Measurements from ENCODE around the gene ACKR4.
"Not testable (repeated sequence)": the region's sequence is repeated elsewhere in the genome, so short reads cannot be mapped to it uniquely, and the experiment has no call there.

ACKR4 gene

DNA sequence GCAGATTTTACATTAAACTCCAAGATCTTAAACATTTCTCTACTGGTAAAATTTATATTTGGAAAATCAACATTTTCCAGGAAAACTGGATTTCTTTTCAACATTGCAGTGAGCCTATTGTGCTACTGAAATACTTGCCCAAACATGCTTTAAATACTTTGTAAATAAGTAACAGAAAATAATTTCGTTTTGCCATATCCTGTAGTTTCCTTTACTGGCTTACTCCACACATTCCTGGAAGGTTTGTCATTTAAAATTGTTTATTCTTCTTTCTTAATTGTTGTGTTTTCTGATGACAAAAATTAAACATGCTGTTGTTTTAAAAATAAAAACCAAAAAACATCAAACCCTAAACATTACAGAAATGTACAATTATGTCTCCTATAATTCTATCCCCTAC lies 40.5 kb downstream of the ACKR4 start:
- no peak overlapping the region for H3K4me3 ChIP-seq (ENCODE audit: low read length)
- TF ChIP-seq, protein P1, sequence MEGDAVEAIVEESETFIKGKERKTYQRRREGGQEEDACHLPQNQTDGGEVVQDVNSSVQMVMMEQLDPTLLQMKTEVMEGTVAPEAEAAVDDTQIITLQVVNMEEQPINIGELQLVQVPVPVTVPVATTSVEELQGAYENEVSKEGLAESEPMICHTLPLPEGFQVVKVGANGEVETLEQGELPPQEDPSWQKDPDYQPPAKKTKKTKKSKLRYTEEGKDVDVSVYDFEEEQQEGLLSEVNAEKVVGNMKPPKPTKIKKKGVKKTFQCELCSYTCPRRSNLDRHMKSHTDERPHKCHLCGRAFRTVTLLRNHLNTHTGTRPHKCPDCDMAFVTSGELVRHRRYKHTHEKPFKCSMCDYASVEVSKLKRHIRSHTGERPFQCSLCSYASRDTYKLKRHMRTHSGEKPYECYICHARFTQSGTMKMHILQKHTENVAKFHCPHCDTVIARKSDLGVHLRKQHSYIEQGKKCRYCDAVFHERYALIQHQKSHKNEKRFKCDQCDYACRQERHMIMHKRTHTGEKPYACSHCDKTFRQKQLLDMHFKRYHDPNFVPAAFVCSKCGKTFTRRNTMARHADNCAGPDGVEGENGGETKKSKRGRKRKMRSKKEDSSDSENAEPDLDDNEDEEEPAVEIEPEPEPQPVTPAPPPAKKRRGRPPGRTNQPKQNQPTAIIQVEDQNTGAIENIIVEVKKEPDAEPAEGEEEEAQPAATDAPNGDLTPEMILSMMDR (conservative IDR thresholded peaks at IDR 0.05; ENCODE audit: low read depth, low read length) = no peak
- no peak for DNase-seq (ENCODE audit: low read depth)

DNA sequence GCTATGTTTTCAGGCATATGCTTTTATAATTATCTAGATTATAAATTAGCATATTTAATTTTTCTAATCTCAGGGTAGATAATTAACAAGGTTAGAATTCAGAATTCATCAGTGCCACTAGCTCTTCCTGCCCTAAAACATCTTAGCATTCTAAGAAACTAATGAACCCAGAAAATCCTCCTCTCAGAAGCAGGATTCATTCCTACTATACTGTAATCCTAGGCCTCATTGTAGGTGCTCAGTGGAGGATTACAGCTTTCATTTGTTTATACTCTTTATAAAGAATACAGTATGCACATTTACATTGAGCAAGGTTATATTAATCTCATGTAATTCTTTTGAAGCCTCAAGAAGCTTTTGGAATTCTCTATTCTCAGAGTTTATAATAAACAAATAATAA lies 41.6 kb downstream of the ACKR4 start:
- TF ChIP-seq, protein P1 (conservative IDR thresholded peaks at IDR 0.05; ENCODE audit: low read depth, low read length) = no peak
- no peak for DNase-seq (ENCODE audit: low read depth)
- H3K4me3 ChIP-seq (ENCODE audit: low read length) = no peak overlapping the region

- H3K4me3 ChIP-seq (ENCODE audit: low read length); DNase-seq (ENCODE audit: low read depth): not testable (repeated sequence)
Observed at GRCh38 chr3:132641427-132641826, 44.4 kb downstream of the ACKR4 start.

DNA sequence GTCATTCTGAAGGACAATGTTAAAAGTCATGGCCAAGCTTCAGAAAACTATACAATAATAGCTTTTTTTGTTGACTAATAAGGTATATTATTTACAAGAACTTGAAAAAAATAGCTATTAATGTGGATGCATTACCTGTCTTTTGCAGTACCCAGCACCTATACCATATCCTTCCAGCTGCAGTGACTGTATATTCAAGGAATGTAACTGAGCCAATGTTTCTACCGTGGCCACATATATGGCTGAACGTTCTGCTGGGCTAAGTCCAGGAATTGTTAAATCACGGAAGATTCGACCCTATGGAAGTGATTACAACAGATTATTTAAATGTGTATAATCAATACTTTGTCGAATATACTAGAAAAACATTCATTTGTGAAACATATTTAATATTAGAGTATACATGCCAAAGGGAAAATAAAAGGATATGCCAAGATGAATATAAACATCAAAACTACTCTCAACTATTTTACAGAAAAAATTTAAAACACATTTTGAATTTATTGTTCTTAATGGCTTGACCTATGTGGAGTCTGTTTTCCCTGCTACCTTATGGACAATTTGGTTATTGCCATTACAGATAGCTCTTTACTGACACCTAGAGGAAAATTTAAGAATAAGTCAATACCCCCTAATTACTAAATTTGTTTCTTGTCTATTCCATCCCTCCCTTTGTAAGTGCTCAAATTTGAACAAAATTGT lies 44.9 kb downstream of the ACKR4 start:
- no peak overlapping the region for H3K4me3 ChIP-seq (ENCODE audit: low read length)
- TF ChIP-seq, protein P1 (conservative IDR thresholded peaks at IDR 0.05; ENCODE audit: low read depth, low read length) = peak; percentile 59
- no peak for DNase-seq (ENCODE audit: low read depth)

- TF ChIP-seq, protein P1 (conservative IDR thresholded peaks at IDR 0.05; ENCODE audit: low read depth, low read length) = no peak
- no peak for DNase-seq (ENCODE audit: low read depth)
- no peak overlapping the region for H3K4me3 ChIP-seq (ENCODE audit: low read length)
Observed at GRCh38 chr3:132642539-132642847, 45.4 kb downstream of the ACKR4 start.

- H3K4me3 ChIP-seq (ENCODE audit: low read length) = no peak overlapping the region
- no peak for DNase-seq (ENCODE audit: low read depth)
- TF ChIP-seq, protein P1 (conservative IDR thresholded peaks at IDR 0.05; ENCODE audit: low read depth, low read length) = no peak
Observed at GRCh38 chr3:132643366-132643765, 46.3 kb downstream of the ACKR4 start.

GRCh38 chr3:132645058-132645457 lies 48.0 kb downstream of the ACKR4 start:
- no peak overlapping the region for H3K4me3 ChIP-seq (ENCODE audit: low read length)
- TF ChIP-seq, protein P1 (conservative IDR thresholded peaks at IDR 0.05; ENCODE audit: low read depth, low read length) = no peak
- DNase-seq (ENCODE audit: low read depth) = no peak

All from retinal pigment epithelial cell (primary cell).